Epidermal melanocyte (primary cell): ENCODE results near the gene APIP.

Experiments used
- DNase-seq: peaks from one replicate; pipeline ENCODE4 v3.0.0; 2011; ENCODE audit warnings: low spot score; ENCODE audit not compliant: insufficient read length

Gene APIP

GRCh38 chr11:34843271-34843670, 72.9 kb downstream of the APIP start:
- DNase-seq = no peak

- no peak for DNase-seq
These were observed 75.3 kb downstream of the APIP start for GRCh38 chr11:34840736-34841386.

GRCh38 chr11:34839969-34840368, 76.2 kb downstream of the APIP start:
- no peak for DNase-seq

GRCh38 chr11:34836958-34837856, 79.0 kb downstream of the APIP start:
- DNase-seq = no peak

GRCh38 chr11:34833602-34834001, 82.6 kb downstream of the APIP start:
- no peak for DNase-seq
